GM19035 (cell line): ENCODE results near the gene RPL36AL.
A peak's percentile ranks its signal among the peaks of the same experiment; 100 is the strongest.
"Not testable (repeated sequence)": the region's sequence is repeated elsewhere in the genome, so short reads cannot be mapped to it uniquely, and the experiment has no call there.

Experiments
- ATAC-seq: cut with Tn5 transposase; IDR thresholded peaks from one replicate; pipeline ENCODE4 v1.9.1; 2021; ENCODE audit not compliant: unreplicated experiment

Gene RPL36AL

DNA sequence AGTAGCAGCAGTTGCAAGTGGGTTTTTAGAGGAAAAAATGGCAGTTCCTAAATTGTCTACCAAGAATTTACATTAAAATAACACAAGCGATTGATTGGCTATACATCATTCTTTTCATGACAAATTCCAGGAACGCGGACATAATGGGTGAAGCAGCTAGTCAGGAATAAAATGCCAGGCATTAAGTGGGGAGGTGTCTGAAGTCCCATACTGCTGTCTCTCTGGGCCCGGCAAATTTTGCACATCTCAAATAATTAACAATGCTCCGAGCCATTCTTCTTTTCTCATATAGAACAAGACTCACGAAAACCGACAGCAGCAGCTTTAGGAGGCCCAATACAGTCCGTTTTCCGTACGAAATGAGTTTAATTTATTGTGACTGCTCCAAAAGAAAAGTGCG is 696 bp downstream of the RPL36AL start:
- no peak for ATAC-seq

DNA sequence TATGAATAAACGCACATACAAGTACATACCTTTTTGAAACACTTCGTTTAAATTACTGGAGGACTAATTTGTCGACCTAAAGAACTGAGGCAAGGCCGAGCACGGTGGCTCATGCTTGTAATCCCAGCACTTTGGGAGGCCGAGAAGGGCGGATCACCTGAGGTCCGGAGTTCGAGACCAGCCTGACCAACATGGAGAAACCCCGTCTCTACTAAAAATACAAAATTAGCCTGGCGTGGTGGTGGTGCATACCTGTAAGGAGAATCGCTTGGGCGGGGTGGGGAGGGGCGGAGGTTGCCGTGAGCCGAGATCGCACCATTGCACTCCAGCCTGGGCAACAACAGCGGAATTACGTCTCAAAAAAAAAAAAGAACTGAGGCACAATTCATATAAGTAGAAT is 1.2 kb downstream of the RPL36AL start:
- ATAC-seq: not testable (repeated sequence)

DNA sequence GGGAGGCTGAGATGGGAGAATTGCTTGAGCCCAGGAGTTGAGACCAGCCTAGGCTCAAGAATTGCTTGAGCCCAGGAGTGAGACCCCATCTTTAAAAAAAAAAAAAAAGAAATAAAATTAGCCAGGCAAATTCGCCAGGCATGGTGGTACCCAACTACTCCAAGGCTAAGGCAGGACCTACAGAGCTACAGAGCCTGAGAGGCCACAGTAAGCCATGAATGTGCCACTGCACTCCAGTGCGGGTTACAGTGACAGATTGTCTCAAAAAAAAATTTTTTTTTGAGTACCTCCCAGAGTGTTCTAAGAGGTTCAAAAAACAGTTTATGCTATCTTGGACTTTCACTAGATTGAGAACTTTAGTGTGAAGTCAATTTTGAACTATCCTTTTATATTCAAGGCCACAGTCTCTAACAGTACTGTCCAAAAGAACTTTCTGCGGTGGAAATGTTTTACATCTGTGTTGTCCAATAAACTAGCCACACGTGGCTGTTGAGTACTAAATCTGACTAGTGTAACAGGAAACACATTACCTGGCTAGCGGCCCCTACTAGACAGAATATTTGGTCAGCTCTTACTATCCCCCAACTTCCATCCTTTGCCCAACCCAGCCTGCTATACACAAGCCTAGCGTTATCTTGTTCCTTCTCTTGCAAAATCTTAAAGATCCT is 2.4 kb downstream of the RPL36AL start:
- ATAC-seq: no peak

DNA sequence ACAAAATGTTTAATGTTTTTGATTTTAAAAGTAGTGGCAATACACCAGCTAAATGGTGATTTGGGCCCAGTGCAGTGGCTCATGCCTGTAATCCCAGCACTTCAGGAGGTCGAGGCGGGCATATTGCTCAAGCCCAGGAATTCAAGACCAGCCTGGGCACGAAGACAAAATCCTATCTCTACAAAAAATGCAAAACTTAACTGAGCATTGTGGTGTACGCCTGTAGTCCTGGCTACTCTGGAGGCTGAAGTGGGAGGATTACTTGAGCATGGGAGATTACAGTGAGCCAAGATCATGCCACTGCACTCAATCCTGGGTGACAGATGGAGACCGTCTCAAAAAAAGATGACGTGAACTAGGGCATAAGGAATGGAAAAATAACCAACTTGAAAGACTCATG is 4.7 kb downstream of the RPL36AL start:
- no peak for ATAC-seq

DNA sequence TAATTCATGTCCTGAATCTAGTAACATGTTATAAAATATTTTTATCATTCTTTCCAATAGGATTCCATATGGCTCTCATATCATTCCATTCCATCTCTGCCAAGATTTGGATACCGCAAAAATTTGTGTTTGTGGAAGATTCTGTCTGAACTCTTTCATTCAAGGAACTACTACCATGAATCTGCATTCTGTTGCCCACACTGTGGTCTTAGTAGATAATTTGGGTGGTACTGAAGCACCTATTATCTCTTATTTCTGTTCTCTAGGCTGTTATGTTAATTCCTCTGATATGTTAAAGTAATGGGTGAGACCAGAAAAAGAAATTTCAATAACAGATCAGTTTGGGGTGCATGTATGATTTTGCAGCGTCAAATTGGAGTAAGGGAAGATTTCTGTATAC is 6.2 kb downstream of the RPL36AL start:
- ATAC-seq: no peak

DNA sequence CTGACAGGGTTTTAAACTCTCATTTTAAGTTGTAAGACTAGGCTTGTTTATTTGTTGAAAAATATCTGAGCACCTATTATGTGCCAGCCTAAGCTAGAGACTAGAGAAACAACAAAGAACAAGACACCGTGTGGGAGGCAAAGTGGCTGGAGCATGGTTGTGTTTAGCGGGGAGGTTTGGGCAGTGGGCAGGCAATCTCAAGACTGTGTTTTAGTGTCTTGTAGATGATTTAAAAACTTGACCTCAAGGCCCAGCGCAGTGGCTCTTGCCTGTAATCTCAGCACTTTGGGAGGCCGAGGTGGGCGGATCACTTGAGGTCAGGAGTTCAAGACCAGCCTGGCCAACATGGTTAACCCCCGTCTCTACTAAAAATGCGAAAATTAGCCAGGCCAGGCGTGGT is 7.8 kb downstream of the RPL36AL start:
- ATAC-seq: no peak

DNA sequence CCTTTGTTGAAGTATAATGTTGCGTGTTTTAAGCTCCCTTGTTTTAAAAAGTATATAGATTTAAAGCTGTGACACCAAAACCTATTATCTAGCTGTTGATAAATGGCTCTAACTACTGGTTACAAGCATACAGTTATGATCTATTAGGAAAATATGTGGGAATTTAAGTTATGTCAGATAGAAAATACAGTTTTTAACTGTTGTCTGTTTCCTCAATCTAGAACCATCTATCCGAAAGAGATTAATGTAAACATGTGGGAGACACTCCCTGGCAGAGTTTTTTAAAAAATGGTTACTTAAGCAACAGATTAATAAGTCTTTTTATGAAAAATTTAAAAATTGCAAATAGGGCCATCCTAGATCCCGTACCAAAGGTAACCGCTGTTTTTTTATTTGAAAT is 8.2 kb downstream of the RPL36AL start:
- ATAC-seq: no peak

DNA sequence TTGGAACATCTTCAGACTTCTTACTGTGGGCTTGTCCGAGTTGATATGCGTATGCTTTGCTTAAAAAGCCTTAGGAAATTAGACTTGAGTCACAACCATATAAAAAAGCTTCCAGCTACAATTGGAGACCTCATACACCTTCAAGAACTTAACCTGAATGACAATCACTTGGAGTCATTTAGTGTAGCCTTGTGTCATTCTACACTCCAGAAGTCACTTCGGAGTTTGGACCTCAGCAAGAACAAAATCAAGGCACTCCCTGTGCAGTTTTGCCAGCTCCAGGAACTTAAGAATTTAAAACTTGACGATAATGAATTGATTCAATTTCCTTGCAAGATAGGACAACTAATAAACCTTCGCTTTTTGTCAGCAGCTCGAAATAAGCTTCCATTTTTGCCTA is 12.8 kb downstream of the RPL36AL start:
- no peak for ATAC-seq

DNA sequence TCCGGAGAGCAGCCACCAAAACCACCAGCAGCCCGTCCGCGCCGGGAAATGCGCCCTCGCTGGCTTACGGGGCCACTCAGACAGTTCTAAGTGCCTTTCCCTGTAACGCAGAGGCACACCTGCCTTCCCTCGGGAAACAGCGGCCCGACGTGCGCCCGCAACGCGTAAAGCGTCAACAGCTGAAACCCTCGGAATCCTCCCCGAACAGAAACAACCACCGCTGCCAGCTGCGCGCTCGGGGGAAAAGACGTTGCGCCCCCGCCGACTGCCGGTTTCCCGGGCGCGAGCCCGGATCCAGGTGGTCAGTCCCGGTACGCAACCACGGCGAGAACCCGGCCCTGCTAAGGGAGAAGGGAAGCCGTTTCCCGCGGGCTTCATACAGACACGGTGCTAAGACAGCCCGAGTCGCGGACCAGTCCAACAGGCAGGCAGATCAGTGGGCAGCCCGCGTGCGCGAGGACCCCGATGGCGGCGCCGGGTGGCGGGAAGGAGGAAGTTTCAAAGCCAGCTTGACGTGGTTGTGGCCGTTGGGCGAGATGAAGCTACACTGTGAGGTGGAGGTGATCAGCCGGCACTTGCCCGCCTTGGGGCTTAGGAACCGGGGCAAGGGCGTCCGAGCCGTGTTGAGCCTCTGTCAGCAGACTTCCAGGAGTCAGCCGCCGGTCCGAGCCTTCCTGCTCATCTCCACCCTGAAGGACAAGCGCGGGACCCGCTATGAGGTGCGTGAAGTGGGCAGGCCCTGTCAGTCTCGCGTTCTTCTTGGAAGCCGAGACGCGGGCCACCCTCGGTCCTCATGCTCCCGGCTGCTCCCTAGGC is 21.7 kb downstream of the RPL36AL start, which contains the start of gene LRR1:
Gene LRR1 (plus strand): TSS at position 456 of the 816 bp plus-strand sequence. CDS start 81 bp downstream, at position 537.
- ATAC-seq: peak; percentile 55

DNA sequence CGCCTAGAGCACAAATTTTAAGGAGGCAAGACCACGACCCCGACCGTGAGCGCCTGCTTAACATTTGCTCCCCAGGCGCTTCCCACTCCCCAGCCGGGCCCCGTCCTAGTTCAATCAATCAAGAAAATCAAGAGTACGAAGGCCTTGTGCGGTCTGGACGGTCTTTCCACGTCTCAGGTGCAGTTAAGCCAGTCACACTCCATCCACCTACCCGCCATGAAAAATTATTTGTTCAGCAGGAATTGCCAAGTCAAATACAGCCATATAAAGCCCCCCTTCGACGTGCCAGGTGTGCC is 22.3 kb downstream of the RPL36AL start:
- ATAC-seq: no peak

DNA sequence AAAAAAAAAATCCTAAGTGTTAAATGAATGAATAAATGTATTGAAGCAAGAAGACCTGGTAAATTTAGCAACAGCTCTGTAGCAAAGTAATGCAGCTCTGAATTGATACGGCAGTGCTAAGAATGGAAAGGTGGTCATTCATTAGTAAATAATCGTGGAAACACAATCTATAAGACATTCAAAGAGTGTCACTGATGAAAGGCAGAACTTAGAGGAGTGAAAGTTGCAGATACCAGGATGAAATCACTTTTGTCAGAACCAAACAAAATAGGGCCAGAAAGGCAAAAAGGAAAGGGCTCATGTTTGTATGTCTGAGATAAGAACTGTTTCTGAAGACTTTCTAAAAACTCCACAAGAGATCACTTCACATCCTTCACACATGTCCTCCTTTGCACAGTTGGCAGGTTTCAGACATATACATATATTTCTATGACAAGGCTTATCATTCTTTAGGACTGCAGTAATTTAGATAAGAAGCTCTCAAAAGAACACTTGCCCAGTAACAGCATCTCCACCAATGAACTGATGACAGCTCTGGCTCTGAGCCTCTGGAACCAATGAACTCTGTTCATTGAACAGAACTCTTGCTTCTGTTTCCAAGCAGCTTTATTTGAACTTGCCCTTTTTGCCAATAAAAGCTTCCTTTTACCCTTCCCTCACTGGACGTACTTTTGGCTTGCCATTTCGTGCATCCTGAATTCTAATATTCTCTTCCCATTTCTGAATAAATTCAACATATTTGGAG is 25.9 kb downstream of the RPL36AL start:
- ATAC-seq: no peak

DNA sequence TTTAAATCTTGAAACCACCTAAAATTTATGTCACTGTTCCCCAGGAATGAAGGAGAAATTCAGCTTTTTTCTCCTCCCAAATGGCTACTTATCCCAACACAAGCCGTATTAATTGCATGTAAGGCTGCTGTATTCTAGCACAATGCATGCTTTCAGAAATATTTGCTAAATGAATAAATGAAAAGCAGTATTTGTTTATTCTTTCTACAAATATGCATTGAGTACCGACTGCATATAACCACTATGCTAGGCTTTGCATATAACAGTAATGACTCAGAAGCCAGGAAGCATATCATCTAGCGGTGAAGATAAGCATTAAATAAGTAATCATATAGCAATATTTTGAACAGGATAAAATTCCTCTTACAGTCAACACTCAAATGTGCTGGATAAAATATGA is 27.4 kb downstream of the RPL36AL start:
- ATAC-seq: no peak

DNA sequence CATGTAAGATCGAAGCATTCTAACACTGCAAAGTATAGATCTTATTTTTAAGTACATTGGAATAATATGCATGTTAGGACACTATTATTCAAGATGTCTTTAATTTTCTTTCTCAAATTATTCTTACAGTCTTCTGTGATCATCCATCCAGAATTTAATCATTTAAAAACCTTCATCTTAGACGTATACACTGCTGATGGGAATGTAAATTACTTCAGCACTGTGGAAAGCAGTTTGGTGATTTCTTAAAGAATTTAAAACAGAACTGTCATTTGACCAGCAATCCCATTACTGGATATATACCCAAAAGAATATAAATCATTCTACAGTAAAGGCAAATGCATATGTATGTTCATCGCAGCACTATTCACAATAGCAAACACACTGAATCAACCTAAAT is 31.0 kb downstream of the RPL36AL start:
- ATAC-seq: no peak

DNA sequence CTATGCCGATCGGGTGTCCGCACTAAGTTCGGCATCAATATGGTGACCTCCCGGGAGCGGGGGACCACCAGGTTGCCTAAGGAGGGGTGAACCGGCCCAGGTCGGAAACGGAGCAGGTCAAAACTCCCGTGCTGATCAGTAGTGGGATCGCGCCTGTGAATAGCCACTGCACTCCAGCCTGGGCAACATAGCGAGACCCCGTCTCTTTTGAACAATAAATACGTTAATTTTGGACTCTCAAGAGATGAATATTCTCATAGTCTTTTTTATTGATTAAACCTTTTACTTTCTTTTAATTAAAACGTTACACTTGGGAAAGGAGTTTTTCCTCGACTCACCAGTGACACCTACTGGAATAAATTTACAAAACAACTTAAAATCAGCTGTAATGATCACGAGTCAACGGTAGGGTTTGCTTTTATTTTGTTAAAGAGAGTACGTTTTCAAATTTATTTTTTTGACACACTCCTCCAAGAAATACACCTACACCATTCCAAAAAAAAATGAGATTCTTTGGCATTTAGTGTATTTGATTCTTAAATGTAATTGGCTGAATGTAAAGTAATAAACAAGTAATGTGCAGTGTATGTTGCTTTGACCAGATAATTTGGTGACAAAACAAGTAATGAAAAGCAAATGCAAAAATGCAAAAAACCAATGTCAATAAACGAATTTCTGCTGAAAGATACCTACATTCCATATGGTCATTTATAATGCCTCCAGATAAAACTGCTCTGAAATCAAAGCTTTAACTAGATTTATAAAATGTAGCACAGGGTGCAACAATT is 33.6 kb downstream of the RPL36AL start:
- peak; percentile 30 for ATAC-seq

DNA sequence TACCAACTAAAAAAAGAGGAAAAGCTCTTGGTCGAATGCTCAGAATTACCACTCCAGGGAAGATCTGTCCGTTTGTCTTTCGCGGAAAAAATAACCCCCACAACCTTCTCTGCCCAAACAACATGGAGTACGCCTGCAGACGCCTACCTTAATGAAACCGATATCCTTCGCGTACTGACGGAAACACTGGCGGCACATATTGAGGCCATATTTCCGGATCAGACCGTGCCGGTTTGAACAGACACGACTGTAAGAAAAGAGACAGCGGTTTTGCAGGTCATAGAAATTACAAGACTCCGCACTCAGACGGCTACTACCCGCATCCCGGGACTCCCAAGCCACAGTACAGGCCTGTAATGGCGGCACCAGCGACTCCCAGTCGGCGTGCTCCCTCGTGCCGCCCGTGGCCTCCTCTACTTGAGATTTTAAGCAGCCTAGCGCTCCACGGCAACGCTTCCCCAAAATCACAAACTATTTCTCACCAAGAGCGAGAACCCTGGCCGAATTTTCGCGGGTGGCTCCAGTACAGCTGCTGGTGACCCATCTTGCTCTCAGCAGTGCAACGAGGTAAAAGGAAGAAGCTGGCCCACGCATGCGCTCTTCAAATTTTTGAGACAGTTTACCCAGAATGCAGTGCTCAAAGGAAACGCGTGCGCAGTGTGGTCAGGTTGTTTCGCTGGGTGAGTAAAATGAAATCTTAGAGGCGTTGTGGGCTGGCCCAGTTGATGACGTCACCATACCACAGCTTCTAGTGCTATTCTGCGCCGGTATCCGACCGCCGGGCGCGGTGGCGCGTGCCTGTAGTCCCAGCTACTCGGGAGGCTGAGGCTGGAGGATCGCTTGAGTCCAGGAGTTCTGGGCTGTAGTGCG is 34.4 kb downstream of the RPL36AL start, which contains the start of gene RPS29:
Gene RPS29 (minus strand): TSS at position 578 of the 870 bp plus-strand sequence. CDS start 34 bp downstream, at position 544.
- ATAC-seq: peak; percentile 89

DNA sequence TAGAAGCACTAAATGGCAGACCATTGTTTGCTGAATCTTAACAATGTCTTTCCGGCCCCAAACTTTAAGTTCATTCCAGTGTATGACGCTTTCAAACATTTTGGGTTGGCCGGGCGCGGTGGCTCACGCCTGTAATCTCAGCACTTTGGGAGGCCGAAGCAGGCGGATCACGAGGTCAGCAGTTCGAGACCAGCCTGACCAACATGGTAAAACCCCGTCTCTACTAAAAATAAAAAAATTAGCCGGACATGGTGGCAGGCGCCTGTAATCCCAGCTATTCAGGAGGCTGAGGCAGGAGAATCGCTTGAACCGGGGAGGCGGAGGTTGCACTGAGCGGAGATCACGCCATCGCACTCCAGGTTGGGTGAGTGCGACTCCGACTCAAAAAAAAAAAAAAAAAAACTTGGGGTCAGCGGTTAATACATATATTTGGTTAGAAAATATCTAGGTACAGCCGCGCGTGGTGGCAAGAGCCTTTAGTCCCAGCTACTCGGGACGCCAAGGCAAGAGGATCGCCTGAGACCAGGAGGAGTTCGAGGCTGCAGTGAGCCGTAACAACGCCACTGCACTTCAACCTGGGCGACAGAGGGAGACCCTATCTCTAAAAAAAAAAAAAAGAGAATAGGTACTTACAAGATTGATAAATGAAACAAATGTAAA is 35.3 kb downstream of the RPL36AL start:
- ATAC-seq: not testable (repeated sequence)

DNA sequence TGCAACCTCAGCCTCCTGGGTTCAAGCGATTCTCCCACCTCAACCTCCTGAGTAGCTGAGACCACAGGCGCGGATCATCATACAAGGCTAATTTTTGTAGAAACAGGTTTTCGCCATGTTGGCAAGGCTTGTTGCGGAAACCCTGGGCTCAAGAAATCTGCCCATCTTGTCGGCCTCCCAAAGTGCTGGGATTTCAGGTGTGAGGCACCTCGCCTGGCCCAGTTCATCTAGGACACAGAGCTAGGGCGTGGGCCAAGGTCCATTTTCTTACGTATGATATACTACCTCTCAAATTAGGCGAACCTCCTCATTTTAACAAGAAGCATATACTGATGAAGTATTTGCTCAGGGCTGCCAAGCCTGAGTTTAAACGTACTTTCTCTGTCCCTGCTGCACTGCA is 36.4 kb downstream of the RPL36AL start:
- ATAC-seq: no peak

DNA sequence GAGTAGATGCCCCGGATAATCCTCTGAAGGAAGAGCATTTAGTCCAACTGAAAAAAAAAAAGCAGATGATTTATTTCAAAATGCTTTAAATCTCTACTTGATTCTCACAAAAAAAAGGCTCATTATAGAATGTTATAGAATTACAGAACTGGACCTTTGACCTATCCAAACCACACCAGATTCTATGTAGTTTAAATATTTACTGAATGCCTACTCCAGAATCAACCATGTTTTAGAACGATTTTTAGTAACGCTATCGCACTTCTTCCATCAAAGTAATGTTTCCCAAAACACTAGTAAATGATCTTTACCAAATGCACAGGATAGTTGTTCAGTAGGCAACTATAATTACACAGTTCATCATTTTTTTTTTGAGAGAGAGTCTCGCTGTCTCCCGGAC is 36.8 kb downstream of the RPL36AL start:
- no peak for ATAC-seq

DNA sequence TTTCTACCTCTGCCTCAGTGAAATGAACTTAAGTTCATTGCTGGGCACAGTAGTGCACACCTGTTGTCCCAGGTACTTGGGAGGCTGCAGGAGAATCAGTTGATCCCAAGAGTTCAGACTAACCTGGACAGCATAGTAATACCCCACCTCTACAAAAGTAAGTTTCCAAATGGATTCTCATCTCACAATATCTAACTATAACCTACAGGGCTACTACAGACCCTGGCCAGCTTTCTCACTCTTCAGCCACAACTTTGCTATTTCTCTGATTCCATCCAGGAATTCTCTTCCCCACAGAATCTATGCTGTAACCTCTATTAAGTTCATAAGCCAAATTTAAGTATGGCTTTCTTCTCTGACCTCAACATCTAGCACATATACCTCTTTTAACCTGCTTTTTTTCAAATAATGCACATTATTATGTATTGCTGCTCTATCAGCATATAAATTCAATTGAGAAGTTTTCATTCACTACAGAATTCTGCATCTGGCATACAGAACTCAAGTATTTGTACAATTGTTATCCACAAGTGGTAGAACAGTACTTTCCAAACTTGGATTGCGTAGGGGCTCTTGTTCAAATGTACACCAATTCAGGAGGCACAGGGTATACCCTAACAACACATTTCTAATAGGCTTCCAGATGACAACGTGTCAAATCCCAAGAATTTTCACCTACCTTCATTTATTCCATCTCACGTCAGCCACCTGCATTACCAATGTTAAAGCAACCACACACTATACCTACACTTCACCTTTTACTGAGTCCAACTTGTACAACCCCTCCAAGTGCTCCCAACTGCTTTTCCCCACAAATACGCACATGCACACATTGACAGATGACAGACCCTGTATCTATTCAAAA is 38.1 kb downstream of the RPL36AL start:
- ATAC-seq: no peak
